Activated CD8-positive, alpha-beta memory T cell treated with anti-CD3 and anti-CD28 coated beads, Interleukin-2, amount 10 ng/mL, durations not matched to agents 7 days and 5 days (primary cell): Measurements from ENCODE around the gene EHD1. TPM values are rescaled to one million over a fixed set of nuclear protein-coding genes. Genes with fewer than 3 reads are reported as not detected.
"Not testable (repeated sequence)": the region's sequence is repeated elsewhere in the genome, so short reads cannot be mapped to it uniquely, and the experiment has no call there.

ENCODE experiments used
- ATAC-seq: fragments of 150-1000 bp; cut with Tn5 transposase; one replicate; pipeline ENCODE4 v1.10.0; 2021; ENCODE audit warnings: moderate library complexity
- CTCF ChIA-PET: fragments of 350-600 bp; sonication (Branson Sonifier 250); formaldehyde crosslinking; loops from one replicate; lab custom pipeline; 2021; ENCODE audit warnings: antibody characterized with exemption; lab: Charles Lee
- DNase-seq: peaks from one replicate; pipeline ENCODE4 v3.0.0-alpha.2; 2020
- H3K27ac Mint-ChIP-seq: one replicate; pipeline ENCODE4 v1.8.0; 2021; ENCODE audit warnings: mild to moderate bottlenecking, mixed read lengths
- H3K27me3 Mint-ChIP-seq: one replicate; pipeline ENCODE4 v1.8.0; 2021; ENCODE audit warnings: mixed read lengths
- H3K36me3 Mint-ChIP-seq: one replicate; pipeline ENCODE4 v1.8.0; 2021; ENCODE audit warnings: mild to moderate bottlenecking, mixed read lengths
- H3K4me1 Mint-ChIP-seq: one replicate; pipeline ENCODE4 v1.8.0; 2021; ENCODE audit warnings: mixed read lengths
- H3K4me3 Mint-ChIP-seq: one replicate; pipeline ENCODE4 v1.8.0; 2021; ENCODE audit warnings: mild to moderate bottlenecking, moderate library complexity, mixed read lengths
- H3K9me3 Mint-ChIP-seq: one replicate; pipeline ENCODE4 v1.8.0; 2022; ENCODE audit warnings: low read depth, mixed read lengths
- total RNA-seq, 2 experiments: library from RNA; stranded (reverse); gene quantifications; one replicate each; pipeline ENCODE4 v1.2.3, GENCODE V29; 2021

Gene EHD1
- total RNA-seq, 2 experiments from 2014 or later: 149 to 155 TPM

GRCh38 chr11:64826578-64827450 lies 51.6 kb downstream of the EHD1 start:
- H3K36me3 Mint-ChIP-seq: no peaks in the 10 kb centered on the region
- no peak overlapping the region for H3K4me3 Mint-ChIP-seq
- ATAC-seq (no peak), DNase-seq (no peak)
- H3K4me1 Mint-ChIP-seq: no peaks in the 10 kb centered on the region
- H3K27me3 Mint-ChIP-seq: no peaks in the 10 kb centered on the region
- H3K27ac Mint-ChIP-seq: no peak overlapping the region
- no peaks in the 10 kb centered on the region for H3K9me3 Mint-ChIP-seq
- CTCF ChIA-PET: interaction anchor here (1.3 to 2.2 kb wide), 2 partner anchors 12 to 21 kb away, joined by 3 to 5 read pairs; no protein-coding TSS in a partner anchor

DNA sequence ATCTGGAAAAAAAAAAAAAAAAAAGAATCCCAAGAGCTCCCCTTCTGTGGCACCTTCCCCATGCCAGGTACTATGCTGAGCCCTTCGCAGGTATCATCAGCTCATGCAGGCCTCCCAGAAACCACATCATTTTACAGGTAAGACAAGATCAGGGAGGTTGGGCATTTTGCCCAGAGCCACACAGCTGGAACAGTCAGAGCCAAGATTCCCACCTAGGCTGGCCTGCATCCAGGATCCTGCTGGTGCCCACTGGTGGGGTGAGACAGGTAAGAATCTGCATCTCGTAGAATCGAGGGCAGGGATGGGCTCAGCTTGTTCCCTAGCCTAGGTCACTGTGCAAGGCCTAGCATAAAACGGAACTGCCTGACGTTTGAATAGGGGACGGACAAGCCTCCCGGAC lies 52.4 kb downstream of the EHD1 start:
- CTCF ChIA-PET: interaction anchor here (2.2 kb wide), 1 partner anchor 21 kb away, joined by 5 read pairs; no protein-coding TSS in a partner anchor
- H3K4me1 Mint-ChIP-seq: no peaks in the 10 kb centered on the region
- ATAC-seq: no peak

GRCh38 chr11:64823568-64824119 lies 54.8 kb downstream of the EHD1 start:
- CTCF ChIA-PET: no interaction called here
- H3K27me3 Mint-ChIP-seq: no peaks in the 10 kb centered on the region
- no peaks in the 10 kb centered on the region for H3K9me3 Mint-ChIP-seq
- DNase-seq: no peak
- no peaks in the 10 kb centered on the region for H3K36me3 Mint-ChIP-seq
- no peak for ATAC-seq
- H3K27ac Mint-ChIP-seq: no peak overlapping the region
- H3K4me1 Mint-ChIP-seq: no peaks in the 10 kb centered on the region
- no peak overlapping the region for H3K4me3 Mint-ChIP-seq

More for the DNA sequence above, 52.4 kb downstream of the EHD1 start:
- Mint-ChIP-seq H3K9me3 (no peaks in the 10 kb centered on the region), H3K27ac (no peak overlapping the region), H3K27me3 (no peaks in the 10 kb centered on the region), H3K4me3 (no peak overlapping the region), H3K36me3 (no peaks in the 10 kb centered on the region)
- DNase-seq: no peak

- DNase-seq: no peak
- no peak overlapping the region for H3K4me3 Mint-ChIP-seq
- CTCF ChIA-PET: no interaction called here
- H3K9me3 Mint-ChIP-seq: no peaks in the 10 kb centered on the region
- H3K4me1 Mint-ChIP-seq: no peaks in the 10 kb centered on the region
- no peaks in the 10 kb centered on the region for H3K27me3 Mint-ChIP-seq
- H3K36me3 Mint-ChIP-seq: no peaks in the 10 kb centered on the region
- no peak for ATAC-seq
- H3K27ac Mint-ChIP-seq: no peak overlapping the region
Measured at GRCh38 chr11:64817476-64817875, 60.9 kb downstream of the EHD1 start.

GRCh38 chr11:64815433-64815832 lies 63.0 kb downstream of the EHD1 start:
- H3K36me3 Mint-ChIP-seq, H3K4me1 Mint-ChIP-seq, ATAC-seq, H3K4me3 Mint-ChIP-seq, H3K27ac Mint-ChIP-seq, H3K27me3 Mint-ChIP-seq, H3K9me3 Mint-ChIP-seq, DNase-seq: not testable (repeated sequence)
- CTCF ChIA-PET: interaction anchor here (1.5 to 2.5 kb wide), 2 partner anchors 28 to 29 kb away, joined by 3 to 6 read pairs; partner anchors contain the start of gene CDC42BPG

DNA sequence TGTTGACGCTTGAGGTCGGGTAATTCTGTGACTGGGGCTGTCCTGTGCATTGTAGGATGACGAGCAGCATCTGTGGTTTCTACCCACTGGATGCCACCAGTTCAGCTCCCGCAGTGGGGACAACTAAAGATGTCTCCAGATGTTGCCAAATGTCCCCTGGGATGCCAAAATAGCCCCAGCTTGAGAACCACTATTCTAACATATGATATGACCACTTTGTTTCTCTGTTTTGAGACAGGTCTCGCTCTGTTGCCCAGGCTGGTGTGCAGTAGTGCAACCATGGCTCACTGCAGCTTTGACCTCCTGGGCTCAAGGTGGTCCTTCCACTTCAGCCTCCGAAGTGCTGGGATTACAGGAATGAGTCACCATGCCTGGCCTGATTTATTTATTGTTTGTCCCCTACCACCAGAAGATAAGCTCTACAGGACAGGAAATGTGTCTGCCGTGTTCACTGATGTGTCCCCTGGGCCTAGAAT lies 63.7 kb downstream of the EHD1 start:
- CTCF ChIA-PET: interaction anchor here (1.5 to 2.5 kb wide), 2 partner anchors 27 to 29 kb away, joined by 3 to 6 read pairs; partner anchors contain the start of gene CDC42BPG
- DNase-seq (no peak), ATAC-seq (no peak)
- H3K4me3 Mint-ChIP-seq: no peak overlapping the region
- no peaks in the 10 kb centered on the region for H3K27me3 Mint-ChIP-seq
- no peaks in the 10 kb centered on the region for H3K36me3 Mint-ChIP-seq
- H3K4me1 Mint-ChIP-seq: peaks cover 10% of the 10 kb centered on the region
- no peak overlapping the region for H3K27ac Mint-ChIP-seq
- H3K9me3 Mint-ChIP-seq: no peaks in the 10 kb centered on the region

DNA sequence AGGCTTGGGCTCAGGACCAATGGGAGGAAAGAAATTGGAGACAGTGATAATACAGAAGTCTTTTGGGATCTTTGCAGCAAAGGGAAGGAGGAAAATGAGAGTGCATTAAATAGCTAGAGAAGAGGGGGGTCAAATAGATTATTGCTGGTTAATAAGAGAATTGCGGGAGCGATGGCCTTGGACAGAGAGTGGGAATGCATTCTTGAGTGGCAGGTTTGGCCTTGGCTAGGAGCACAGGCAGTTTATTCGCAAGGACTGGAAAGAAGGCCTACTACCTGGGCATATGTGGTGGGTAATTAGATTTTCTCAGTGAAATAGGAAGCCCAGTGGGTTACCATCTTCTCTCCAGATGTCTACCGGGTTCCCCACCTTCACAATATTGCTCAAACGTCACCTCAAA lies 64.6 kb downstream of the EHD1 start:
- H3K36me3 Mint-ChIP-seq: no peaks in the 10 kb centered on the region

GRCh38 chr11:64810891-64811272 lies 67.5 kb downstream of the EHD1 start:
- Mint-ChIP-seq H3K27ac (peak overlapping the region; percentile 90), H3K4me3 (peak overlapping the region; percentile 82), H3K27me3 (no peaks in the 10 kb centered on the region), H3K4me1 (peaks cover 24% of the 10 kb centered on the region), H3K9me3 (no peaks in the 10 kb centered on the region), H3K36me3 (no peaks in the 10 kb centered on the region)
- DNase-seq (peak; percentile 83), ATAC-seq (peak; percentile 64)
- CTCF ChIA-PET: interaction anchor here (0.7 to 2.7 kb wide), 16 partner anchors 8 to 324 kb away, joined by 3 to 9 read pairs (median 4); partner anchors contain the start of genes CDC42BPG, FAU, MAP4K2 and MRPL49

More for the DNA sequence above, 64.6 kb downstream of the EHD1 start:
- CTCF ChIA-PET: interaction anchor here (1.8 kb wide), 1 partner anchor 11 kb away, joined by 5 read pairs; the partner anchor contains the start of gene MAP4K2
- Mint-ChIP-seq H3K9me3 (no peaks in the 10 kb centered on the region), H3K4me1 (peaks cover 16% of the 10 kb centered on the region), H3K4me3 (no peak overlapping the region), H3K27ac (no peak overlapping the region), H3K27me3 (no peaks in the 10 kb centered on the region)
- DNase-seq (no peak), ATAC-seq (no peak)

GRCh38 chr11:64810271-64810890 lies 68.0 kb downstream of the EHD1 start, which contains the start of gene MEN1:
MEN1 (minus strand) TSS chr11:64810551; CDS start chr11:64810109, 442 bp downstream.
- H3K27me3 Mint-ChIP-seq: no peaks in the 10 kb centered on the region
- peak within 1 kb of the TSS; percentile 82 for H3K4me3 Mint-ChIP-seq
- H3K4me1 Mint-ChIP-seq: peaks cover 24% of the 10 kb centered on the region
- H3K27ac Mint-ChIP-seq: peak within 1 kb of the TSS; percentile 90
- DNase-seq: peak; percentile 92
- CTCF ChIA-PET: interaction anchor here (0.7 to 2.7 kb wide), 15 partner anchors 8 to 325 kb away, joined by 3 to 9 read pairs (median 4); partner anchors contain the start of genes CDC42BPG, FAU, MAP4K2 and MRPL49
- H3K9me3 Mint-ChIP-seq: no peaks in the 10 kb centered on the region
- ATAC-seq: peak; percentile 92
- no peaks in the 10 kb centered on the region for H3K36me3 Mint-ChIP-seq

GRCh38 chr11:64809781-64810241 lies 68.6 kb downstream of the EHD1 start:
- DNase-seq: peak; percentile 43
- peaks cover 24% of the 10 kb centered on the region for H3K4me1 Mint-ChIP-seq
- no peaks in the 10 kb centered on the region for H3K36me3 Mint-ChIP-seq
- no peaks in the 10 kb centered on the region for H3K9me3 Mint-ChIP-seq
- H3K27me3 Mint-ChIP-seq: no peaks in the 10 kb centered on the region
- peak; percentile 11 for ATAC-seq
- H3K27ac Mint-ChIP-seq: peak overlapping the region; percentile 90
- H3K4me3 Mint-ChIP-seq: peak overlapping the region; percentile 82
- CTCF ChIA-PET: interaction anchor here (1.2 to 2.7 kb wide), 4 partner anchors 49 to 312 kb away, joined by 3 to 8 read pairs (median 4); partner anchors contain the start of genes FAU and MRPL49

- no peak overlapping the region for H3K4me3 Mint-ChIP-seq
- CTCF ChIA-PET: no interaction called here
- no peaks in the 10 kb centered on the region for H3K36me3 Mint-ChIP-seq
- H3K9me3 Mint-ChIP-seq: no peaks in the 10 kb centered on the region
- no peak overlapping the region for H3K27ac Mint-ChIP-seq
- DNase-seq (no peak), ATAC-seq (no peak)
- no peaks in the 10 kb centered on the region for H3K27me3 Mint-ChIP-seq
- H3K4me1 Mint-ChIP-seq: peaks cover 27% of the 10 kb centered on the region
Measured at GRCh38 chr11:64805481-64805880, 72.9 kb downstream of the EHD1 start.

DNA sequence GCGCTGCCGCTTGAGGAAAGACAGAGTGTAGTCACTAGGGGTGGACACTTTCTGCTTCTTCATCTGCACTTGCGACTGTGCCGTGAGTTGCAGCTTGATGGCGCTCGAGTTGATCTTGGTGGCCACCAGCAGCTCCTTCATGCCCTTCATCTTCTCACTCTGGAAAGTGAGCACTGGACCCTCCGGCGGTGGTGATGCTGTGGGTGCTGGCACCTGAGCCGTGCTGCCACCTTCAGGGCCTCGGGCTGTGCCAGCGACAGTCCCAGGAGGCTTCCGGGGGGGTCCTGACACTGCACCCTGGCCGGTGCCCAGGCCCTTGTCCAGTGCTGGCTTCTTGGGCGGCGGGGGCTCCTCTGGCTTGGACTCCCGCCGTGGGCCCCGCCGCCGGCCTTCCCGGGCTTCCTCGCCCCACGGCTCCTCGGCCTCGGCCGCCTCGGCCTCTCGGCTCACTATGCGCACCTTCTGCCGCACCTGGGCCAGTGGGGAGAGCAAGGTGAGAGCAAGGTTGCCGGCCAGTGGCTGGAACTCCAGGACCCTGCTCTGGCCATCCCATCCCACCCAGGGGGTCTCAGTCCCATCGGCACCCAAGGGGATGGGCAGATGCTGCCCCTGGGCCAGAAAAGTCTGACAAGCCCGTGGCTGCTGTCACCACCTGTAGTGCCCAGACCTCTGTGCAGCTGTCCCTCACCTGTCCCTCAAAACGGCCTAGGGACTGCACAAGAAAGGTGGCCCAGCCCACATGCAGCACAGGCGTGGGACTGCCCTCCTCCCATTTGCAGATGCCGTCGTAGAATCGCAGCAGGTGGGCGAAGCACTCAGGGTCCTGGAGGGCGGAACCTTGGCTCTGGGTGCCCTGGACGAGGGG lies 73.8 kb downstream of the EHD1 start:
- Mint-ChIP-seq H3K4me3 (peak overlapping the region; percentile 80), H3K27ac (no peak overlapping the region), H3K4me1 (peaks cover 23% of the 10 kb centered on the region), H3K27me3 (no peaks in the 10 kb centered on the region), H3K9me3 (no peaks in the 10 kb centered on the region), H3K36me3 (no peaks in the 10 kb centered on the region)
- DNase-seq (no peak), ATAC-seq (no peak)
- CTCF ChIA-PET: interaction anchor here (1.3 to 2.0 kb wide), 3 partner anchors 9 to 62 kb away, joined by 4 to 5 read pairs (median 5); partner anchors contain the start of gene SF1
